H1 (cell line): ENCODE results near the gene DMGDH. TPM values are rescaled to one million over a fixed set of nuclear protein-coding genes. Genes with fewer than 3 reads are reported as not detected.

Experiments used
- CTCF ChIA-PET: fragments of 300-600 bp; sonication (Branson Sonifier 250); formaldehyde crosslinking; loops from one replicate; lab custom pipeline; 2021; ENCODE audit not compliant: partially characterized antibody; lab: Charles Lee
- POLR2A ChIA-PET: fragments of 300-600 bp; sonication (Branson Sonifier 250); formaldehyde crosslinking; loops from one replicate; lab custom pipeline; 2021; ENCODE audit warnings: inconsistent platforms; ENCODE audit not compliant: partially characterized antibody; lab: Charles Lee
- DNase-seq, 2 experiments: peaks; one replicate each; pipeline versions ENCODE4 v3.0.0 to v3.0.0-alpha.2; 2010 to 2022; ENCODE audit warnings: low spot score in 2 of 2, low read depth in 1 of 2, mixed read lengths in 1 of 2
- FAIRE-seq: peaks from 2 replicates; lab custom pipeline; 2011; peaks lifted over from hg19 to GRCh38; lab: Jason Lieb, UNC
- H2AFZ ChIP-seq: 2 replicates; pipeline ENCODE4 v1.8.1; 2012; ENCODE audit warnings: low read length, inconsistent platforms
- H2AK5ac ChIP-seq: 2 replicates; pipeline ENCODE4 v1.6.1; 2013; ENCODE audit warnings: low read depth, low read length
- H2BK120ac ChIP-seq: replicated peaks from 2 replicates; pipeline ENCODE3; 2013; ENCODE audit warnings: low read depth, low read length, inconsistent platforms
- H2BK12ac ChIP-seq: 2 replicates; pipeline ENCODE4 v1.6.1; 2013; ENCODE audit warnings: low read depth, low read length
- H2BK15ac ChIP-seq: 2 replicates; pipeline ENCODE4 v1.6.1; 2013; ENCODE audit warnings: low read length
- H2BK20ac ChIP-seq: 2 replicates; pipeline ENCODE4 v1.6.1; 2013; ENCODE audit warnings: low read length
- H2BK5ac ChIP-seq: 2 replicates; pipeline ENCODE4 v1.6.1; 2013; ENCODE audit warnings: low read depth, low read length
- H3K14ac ChIP-seq: 2 replicates; pipeline ENCODE4 v1.6.1; 2013; ENCODE audit warnings: inconsistent platforms; ENCODE audit not compliant: insufficient read length
- H3K18ac ChIP-seq: 2 replicates; pipeline ENCODE4 v1.6.1; 2013; ENCODE audit warnings: low read length; ENCODE audit errors: extremely low read depth
- H3K23ac ChIP-seq: 2 replicates; pipeline ENCODE4 v1.6.1; 2013; ENCODE audit warnings: inconsistent platforms; ENCODE audit not compliant: insufficient read length
- H3K23me2 ChIP-seq: 2 replicates; pipeline ENCODE4 v1.6.1; 2013; ENCODE audit warnings: low read depth, low read length
- H3K27ac ChIP-seq: 2 replicates; pipeline ENCODE4 v1.6.1; 2011; ENCODE audit warnings: low read depth, low read length, inconsistent platforms
- H3K27me3 ChIP-seq, 4 experiments: replicated peaks in 1 of 4; 1 replicate in 1 of 4; 2 replicates in 3 of 4; pipeline versions ENCODE4 v1.6.1 to v1.8.1; 2011 to 2013; ENCODE audit warnings: low read length in 3 of 4, mild to moderate bottlenecking in 3 of 4, inconsistent platforms in 2 of 4, mixed read lengths in 2 of 4, moderate library complexity in 1 of 4; ENCODE audit not compliant: control insufficient read depth in 3 of 4, insufficient read depth in 3 of 4; ENCODE audit errors: extremely low read depth in 1 of 4
- H3K36me3 ChIP-seq, 4 experiments: 2 replicates each; pipeline versions ENCODE4 v1.6.1 to v1.8.1; 2011 to 2013; ENCODE audit warnings: mild to moderate bottlenecking in 4 of 4, low read length in 3 of 4, moderate library complexity in 2 of 4, control low read depth in 1 of 4, inconsistent platforms in 1 of 4; ENCODE audit not compliant: insufficient read depth in 4 of 4, control insufficient read depth in 2 of 4
- H3K4ac ChIP-seq: replicated peaks from 2 replicates; pipeline ENCODE3; 2013; ENCODE audit warnings: low read length, low read depth, mixed read lengths, inconsistent platforms; ENCODE audit not compliant: insufficient read length
- H3K4me1 ChIP-seq, 4 experiments: replicated peaks in 1 of 4; 1 replicate in 1 of 4; 2 replicates in 3 of 4; pipeline versions ENCODE4 v1.6.1 to v1.8.1; 2011 to 2013; ENCODE audit warnings: low read length in 3 of 4, inconsistent platforms in 2 of 4, mixed read lengths in 1 of 4; ENCODE audit not compliant: insufficient read depth in 4 of 4, control insufficient read depth in 3 of 4
- H3K4me2 ChIP-seq, 2 experiments: 2 replicates each; pipeline versions ENCODE4 v1.6.1 to v1.8.1; 2011 to 2013; ENCODE audit warnings: low read depth in 2 of 2, low read length in 2 of 2, control low read depth in 1 of 2, inconsistent platforms in 1 of 2, mild to moderate bottlenecking in 1 of 2; ENCODE audit not compliant: insufficient read depth in 1 of 2
- H3K4me3 ChIP-seq, 4 experiments: fragments of 200-600, 300-600 bp in 1 of 4; sonication (generic), shearing (Covaris generic), sonication (Bioruptor Twin) in 1 of 4; 2 replicates each; pipeline versions ENCODE4 v1.5.1 to v1.8.1; 2011 to 2016; ENCODE audit warnings: low read length in 4 of 4, low read depth in 3 of 4, control low read depth in 2 of 4, inconsistent platforms in 2 of 4, mild to moderate bottlenecking in 2 of 4, mixed read lengths in 1 of 4, moderate library complexity in 1 of 4; ENCODE audit not compliant: insufficient read depth in 2 of 4; ENCODE audit errors: extremely low read depth in 1 of 4
- H3K56ac ChIP-seq: replicated peaks from 2 replicates; pipeline ENCODE3; 2013; ENCODE audit warnings: low read depth, mild to moderate bottlenecking, mixed read lengths, low read length, inconsistent platforms; ENCODE audit not compliant: insufficient read length
- H3K79me1 ChIP-seq: 2 replicates; pipeline ENCODE4 v1.6.1; 2013; ENCODE audit warnings: low read depth, low read length, control low read depth
- H3K79me2 ChIP-seq, 2 experiments: 2 replicates each; pipeline versions ENCODE4 v1.6.1 to v1.8.1; 2012 to 2013; ENCODE audit warnings: low read length in 2 of 2, mild to moderate bottlenecking in 2 of 2, inconsistent platforms in 1 of 2; ENCODE audit not compliant: insufficient read depth in 2 of 2, control insufficient read depth in 1 of 2
- H3K9ac ChIP-seq, 4 experiments: replicated peaks in 1 of 4; 1 replicate in 1 of 4; 2 replicates in 3 of 4; pipeline versions ENCODE4 v1.6.1 to v1.8.1; 2011 to 2013; ENCODE audit warnings: low read depth in 3 of 4, low read length in 3 of 4, control low read depth in 2 of 4, mild to moderate bottlenecking in 2 of 4, moderate library complexity in 2 of 4, inconsistent platforms in 1 of 4; ENCODE audit errors: extremely low read depth in 1 of 4
- H3K9me3 ChIP-seq, 2 experiments: 2 replicates each; pipeline versions ENCODE4 v1.6.1 to v1.8.1; 2012 to 2013; ENCODE audit warnings: mild to moderate bottlenecking in 2 of 2, moderate library complexity in 2 of 2, control low read depth in 1 of 2, inconsistent platforms in 1 of 2, low read depth in 1 of 2, low read length in 1 of 2, mixed read lengths in 1 of 2; ENCODE audit not compliant: insufficient read depth in 2 of 2
- H4K20me1 ChIP-seq, 2 experiments: replicated peaks in 1 of 2; 2 replicates each; pipeline versions ENCODE3 to v1.8.1; 2011 to 2013; ENCODE audit warnings: inconsistent platforms in 2 of 2, low read length in 2 of 2, mild to moderate bottlenecking in 1 of 2; ENCODE audit not compliant: insufficient read depth in 2 of 2, control insufficient read depth in 1 of 2
- H4K5ac ChIP-seq: 2 replicates; pipeline ENCODE4 v1.6.1; 2013; ENCODE audit warnings: low read length, low read depth, mixed read lengths, inconsistent platforms; ENCODE audit not compliant: insufficient read length
- H4K8ac ChIP-seq: 2 replicates; pipeline ENCODE4 v1.8.0; 2013; ENCODE audit warnings: mild to moderate bottlenecking, moderate library complexity, low read length, inconsistent platforms; ENCODE audit not compliant: insufficient read depth; ENCODE audit errors: extremely low read depth
- H4K91ac ChIP-seq: replicated peaks from 2 replicates; pipeline ENCODE3; 2013; ENCODE audit warnings: low read length, mixed read lengths, inconsistent platforms; ENCODE audit not compliant: insufficient read length
- BRCA1 ChIP-seq: IDR thresholded peaks from 2 replicates; pipeline ENCODE4 v1.6.1; 2012; ENCODE audit warnings: low read depth, low read length, improper control_type of control experiment
- CBX5 ChIP-seq: fragments of 300-800, 300-1000 bp; sonication (generic); IDR thresholded peaks from 2 replicates; pipeline ENCODE4 v1.7.1; 2016; ENCODE audit warnings: antibody characterized with exemption, low read length, low read depth
- EP300 ChIP-seq, 2 experiments: IDR thresholded peaks; 1 replicate in 1 of 2; 2 replicates in 1 of 2; pipeline ENCODE4 v1.6.1; 2011 to 2012; ENCODE audit warnings: low read depth in 2 of 2, low read length in 2 of 2, mild to moderate bottlenecking in 2 of 2, borderline replicate concordance in 1 of 2, inconsistent platforms in 1 of 2, moderate library complexity in 1 of 2
- GTF2F1 ChIP-seq: IDR thresholded peaks from 2 replicates; pipeline ENCODE4 v1.6.1; 2012; ENCODE audit warnings: low read depth, low read length, improper control_type of control experiment, borderline replicate concordance
- JUN ChIP-seq: IDR thresholded peaks from 2 replicates; pipeline ENCODE4 v1.6.1; 2011; ENCODE audit warnings: low read depth, mild to moderate bottlenecking, improper control_type of control experiment, low read length
- POLR2AphosphoS5 ChIP-seq: IDR thresholded peaks from 2 replicates; pipeline ENCODE4 v1.6.1; 2011; ENCODE audit warnings: low read depth, low read length
- TCF12 ChIP-seq: IDR thresholded peaks from 2 replicates; pipeline ENCODE4 v1.6.1; 2011; ENCODE audit warnings: low read depth, mild to moderate bottlenecking, low read length
- WGBS, 2 experiments: shearing (Covaris generic) in 1 of 2; methylation state at CpG; one replicate each; pipeline versions ENCODE4 v1.1.6 to v1.1.7; 2013 to 2015; ENCODE audit warnings: low lambda C conversion rate in 2 of 2, mixed read lengths in 2 of 2, inconsistent platforms in 1 of 2, low coverage in 1 of 2, missing lambda C conversion rate in 1 of 2; ENCODE audit not compliant: insufficient replicate concordance in 2 of 2, insufficient coverage in 1 of 2, insufficient read length in 1 of 2; ENCODE audit errors: extremely low coverage in 1 of 2, missing lambda C conversion rate in 1 of 2; 5-methylcytosine and 5-hydroxymethylcytosine counted together
- polyA plus RNA-seq, 7 experiments: library from polyadenylated mRNA; depleted of rRNA in 3 of 7; stranded (reverse) in 5 of 7; unstranded in 2 of 7; fragments of >200 nt in 5 of 7; fragments of 200-250 nt in 2 of 7; gene quantifications; 1 replicate in 5 of 7; 2 replicates in 1 of 7; 4 replicates in 1 of 7; pipeline versions ENCODE4 v1.2.1 to v1.2.3, GENCODE V29; 2011 to 2013; ENCODE audit warnings: missing spikeins in 2 of 7, mixed read lengths in 2 of 7
- total RNA-seq: library from RNA; stranded (reverse); fragmentation: NEBNext Ultra II Directional; extraction: Animal tissue kit (Norgen Biotek cat#: 25700); gene quantifications from 2 replicates; pipeline ENCODE4 v1.2.1, GENCODE V29; 2021

The DMGDH gene
- total and polyA plus RNA-seq, 2 of the 8 experiments (the other 6 are each of a cell fraction or from before 2014, with no cell fraction given) = 0.15 TPM; not detected in 1

GRCh38 chr5:78968781-78969180 lies 100.7 kb downstream of the DMGDH start:
- ChIA-PET CTCF (no interaction called here), POLR2A (no interaction called here)
- peaks cover 0 to 3% (median 0%) of the 10 kb centered on the region in 4 experiments; a peak in 2 of 8 replicates for H3K36me3 ChIP-seq
- TF ChIP-seq CBX5 (no peak), POLR2AphosphoS5 (no peak), TCF12 (no peak), GTF2F1 (no peak), JUN (no peak), BRCA1 (no peak), EP300 (IDR thresholded peaks at IDR 0.05; ENCODE audit: borderline replicate concordance in 1 of 2, low read depth in 2 of 2, low read length in 2 of 2) (no peak)
- H4K91ac ChIP-seq = no peak overlapping the region
- H3K23me2 ChIP-seq = no peaks in the 10 kb centered on the region
- H2BK20ac ChIP-seq = no peak overlapping the region
- DNase-seq (no peak), FAIRE-seq (no peak)
- no peak overlapping the region for H4K8ac ChIP-seq
- no peak overlapping the region for H2BK12ac ChIP-seq
- no peaks in the 10 kb centered on the region for H3K79me2 ChIP-seq
- no peak overlapping the region for H3K4ac ChIP-seq
- no peak overlapping the region for H3K23ac ChIP-seq
- H3K9ac ChIP-seq = no peak overlapping the region
- H3K14ac ChIP-seq = no peak overlapping the region
- no peaks in the 10 kb centered on the region for H3K27me3 ChIP-seq
- H4K20me1 ChIP-seq = no peaks in the 10 kb centered on the region
- H2BK120ac ChIP-seq = no peak overlapping the region
- H3K4me3 ChIP-seq = no peak overlapping the region
- H2BK5ac ChIP-seq = no peak overlapping the region
- no peak overlapping the region for H2AFZ ChIP-seq
- H3K4me1 ChIP-seq = no peaks in the 10 kb centered on the region
- no peak overlapping the region for H4K5ac ChIP-seq
- H2AK5ac ChIP-seq = no peak overlapping the region
- H3K4me2 ChIP-seq = no peak overlapping the region
- no peak overlapping the region for H3K18ac ChIP-seq
- no peak overlapping the region for H3K27ac ChIP-seq
- no peak overlapping the region for H2BK15ac ChIP-seq
- 95% methylated on average over 5 of the region's 5 CpGs; no CpG with 5 or more reads in 1 of the 2 experiments for WGBS, 2 experiments
- H3K9me3 ChIP-seq = no peaks in the 10 kb centered on the region
- no peaks in the 10 kb centered on the region for H3K79me1 ChIP-seq
- no peak overlapping the region for H3K56ac ChIP-seq
